ENCODE data around the gene CETP.
"Not testable (repeated sequence)": the region's sequence is repeated elsewhere in the genome, so short reads cannot be mapped to it uniquely, and the experiment has no call there.

Gene CETP

GRCh38 chr16:56961851-56962281, at the start of gene CETP:
CETP (plus strand) TSS chr16:56961950; CDS start chr16:56961980, 30 bp downstream.
- no peak for DNase-seq

DNA sequence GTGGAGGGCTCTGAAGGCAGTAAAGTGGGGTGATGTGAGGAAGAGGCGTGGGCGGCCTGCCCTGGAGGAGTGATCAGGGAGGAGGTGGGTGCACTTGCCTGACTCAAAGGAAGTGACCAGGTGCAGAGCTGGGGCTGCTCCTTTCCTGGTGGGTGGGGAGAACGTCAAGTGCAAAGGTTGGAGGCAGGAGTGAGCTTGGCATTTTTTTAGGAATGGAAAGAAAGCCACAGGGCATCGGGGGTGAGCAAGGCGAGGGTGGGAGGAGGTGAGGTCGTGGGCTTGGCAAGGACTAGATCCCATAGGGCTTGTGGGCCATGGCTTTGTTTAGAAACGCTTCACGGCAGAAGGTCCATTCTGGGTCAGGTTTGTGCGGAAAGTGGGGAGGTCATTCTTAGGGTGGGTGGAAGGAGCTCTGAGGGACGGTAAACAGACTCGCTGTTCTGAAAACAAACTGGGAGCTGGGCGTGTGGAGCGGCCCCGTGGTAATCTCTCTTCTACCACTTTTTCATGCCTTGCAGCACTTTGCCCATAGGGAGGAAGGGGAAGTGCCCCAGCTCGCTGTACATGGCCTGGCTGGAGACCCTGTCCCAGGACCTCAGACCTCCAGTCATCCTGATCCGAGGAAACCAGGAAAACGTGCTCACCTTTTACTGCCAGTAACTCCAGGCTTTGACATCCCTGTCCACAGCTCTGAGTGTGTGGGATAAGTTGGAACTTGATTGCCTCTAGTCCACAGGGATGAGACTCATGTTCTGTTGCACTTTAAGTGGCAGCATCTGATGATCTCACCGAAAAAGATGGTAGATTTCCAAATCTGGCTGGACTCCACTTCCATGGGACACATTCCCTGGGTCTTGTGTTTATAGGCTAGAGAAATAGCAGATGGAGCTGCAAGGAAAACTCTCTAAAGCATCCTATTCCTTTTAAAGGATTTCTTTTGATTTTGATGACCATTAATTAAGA, 48.7 kb upstream of the CETP start:
- DNase-seq = no peak

GRCh38 chr16:56914896-56915295, 46.9 kb upstream of the CETP start:
- no peak for DNase-seq

GRCh38 chr16:56915336-56916119, 46.2 kb upstream of the CETP start:
- no peak for DNase-seq

GRCh38 chr16:56916571-56917403, 45.0 kb upstream of the CETP start:
- DNase-seq = peak; percentile 59

DNA sequence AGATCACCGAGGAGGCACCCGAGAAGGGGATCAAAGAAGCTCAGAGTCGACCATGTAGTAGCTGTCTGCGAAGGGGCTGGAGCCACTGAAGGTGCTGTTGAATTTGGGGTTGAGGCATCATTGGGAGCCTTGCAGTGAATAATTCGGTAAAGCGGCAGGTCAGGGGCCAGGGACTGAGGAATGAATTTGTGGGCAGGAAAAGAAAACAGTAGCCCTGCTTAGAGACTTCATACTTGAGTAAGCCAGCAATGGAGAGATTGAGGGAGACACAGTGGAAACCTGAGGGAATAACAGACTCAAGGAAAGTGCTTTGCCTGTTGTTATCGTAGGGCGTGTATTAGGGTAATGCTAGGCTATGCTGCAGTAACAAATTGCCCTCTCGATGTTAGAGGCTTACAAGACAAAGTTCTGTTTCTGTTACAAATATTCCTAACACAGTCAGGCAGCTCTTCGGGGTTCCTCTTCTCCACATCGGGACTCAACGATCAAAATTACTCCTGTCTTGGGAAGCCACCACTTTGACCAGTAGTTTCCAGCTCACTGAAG, 43.2 kb upstream of the CETP start:
- DNase-seq = no peak

- no peak for DNase-seq
These were observed 42.5 kb upstream of the CETP start for GRCh38 chr16:56919099-56919800.

DNA sequence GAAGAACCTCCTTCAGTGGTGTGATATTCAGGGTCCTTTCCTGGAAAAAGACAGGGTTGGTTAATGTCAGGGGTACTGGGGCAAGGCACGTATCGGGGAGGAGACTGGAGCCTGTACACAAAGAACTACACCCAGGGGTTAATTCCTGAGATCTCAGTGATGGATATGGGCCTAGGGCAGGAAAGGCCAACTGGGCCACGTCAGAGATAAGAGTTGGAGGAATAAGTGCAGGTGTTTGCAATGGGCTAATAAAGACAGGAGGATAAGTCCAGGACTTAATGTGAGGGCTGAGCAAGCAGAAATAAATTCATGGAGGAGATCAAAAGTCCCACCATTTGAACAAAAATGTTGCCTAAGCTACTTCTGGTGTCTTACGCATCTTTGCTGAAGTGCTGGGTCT, 40.2 kb upstream of the CETP start:
- DNase-seq = no peak

- no peak for DNase-seq
These were observed 38.2 kb upstream of the CETP start for GRCh38 chr16:56923481-56924091.

GRCh38 chr16:56927471-56927870, 34.3 kb upstream of the CETP start:
- no peak for DNase-seq

DNA sequence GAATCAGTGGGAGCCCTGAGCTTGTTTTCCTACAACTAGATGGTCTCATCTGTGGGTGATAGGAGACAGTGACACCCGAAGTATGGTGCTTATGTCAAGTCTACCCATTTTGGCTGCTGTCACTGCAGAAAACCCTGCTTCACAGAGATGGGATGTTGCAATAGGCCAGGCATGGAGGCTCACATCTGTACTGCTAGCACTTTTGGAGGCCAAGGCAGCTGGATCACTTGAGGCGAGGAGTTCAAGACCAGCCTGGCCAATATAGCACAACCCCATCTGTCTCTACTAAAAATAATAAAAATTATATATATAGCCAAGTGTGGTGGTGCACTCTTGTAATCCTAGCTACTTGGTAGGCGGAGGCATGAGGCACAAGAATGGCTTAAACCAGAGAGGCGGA, 32.1 kb upstream of the CETP start:
- no peak for DNase-seq

- DNase-seq = no peak
These were observed 31.1 kb upstream of the CETP start for GRCh38 chr16:56930486-56931270.

- no peak for DNase-seq
These were observed 30.4 kb upstream of the CETP start for GRCh38 chr16:56931271-56931891.

DNA sequence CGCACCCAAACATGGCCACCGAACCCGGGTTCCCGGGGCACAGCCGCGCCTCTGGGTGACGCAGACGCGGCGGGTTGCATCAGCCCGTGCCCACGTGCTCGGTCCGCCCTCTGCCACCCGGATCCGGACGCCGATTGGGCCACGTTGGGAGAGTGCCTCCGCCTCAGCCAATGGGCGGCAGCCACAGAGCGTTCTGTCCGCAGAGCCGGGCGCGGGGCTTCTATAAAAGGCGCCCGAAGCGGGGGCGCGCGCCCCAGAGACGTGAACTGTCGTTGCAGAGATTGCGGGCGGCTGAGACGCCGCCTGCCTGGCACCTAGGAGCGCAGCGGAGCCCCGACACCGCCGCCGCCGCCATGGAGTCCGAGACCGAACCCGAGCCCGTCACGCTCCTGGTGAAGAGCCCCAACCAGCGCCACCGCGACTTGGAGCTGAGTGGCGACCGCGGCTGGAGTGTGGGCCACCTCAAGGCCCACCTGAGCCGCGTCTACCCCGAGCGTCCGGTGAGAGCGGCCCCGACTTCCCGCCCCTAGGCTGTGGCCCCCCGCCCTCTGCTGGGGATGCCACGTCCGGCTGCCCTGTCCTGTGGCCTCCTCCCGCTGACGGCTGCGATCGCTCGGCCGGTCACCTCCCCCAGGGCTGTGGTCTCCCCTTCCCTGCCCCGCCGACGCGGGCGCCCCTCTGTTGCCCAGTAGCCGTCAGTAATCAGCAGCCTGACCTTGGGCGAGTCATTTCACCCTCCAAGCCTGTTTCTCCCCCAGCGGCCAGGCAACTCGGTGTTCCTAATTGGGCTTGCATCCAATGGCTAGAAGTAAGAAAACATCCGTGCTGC, 29.6 kb upstream of the CETP start, which contains the start of gene HERPUD1:
HERPUD1 (plus strand) TSS at position 251 of the 829 bp plus-strand sequence; CDS start at position 354, 103 bp downstream.
- peak; percentile 99 for DNase-seq

DNA sequence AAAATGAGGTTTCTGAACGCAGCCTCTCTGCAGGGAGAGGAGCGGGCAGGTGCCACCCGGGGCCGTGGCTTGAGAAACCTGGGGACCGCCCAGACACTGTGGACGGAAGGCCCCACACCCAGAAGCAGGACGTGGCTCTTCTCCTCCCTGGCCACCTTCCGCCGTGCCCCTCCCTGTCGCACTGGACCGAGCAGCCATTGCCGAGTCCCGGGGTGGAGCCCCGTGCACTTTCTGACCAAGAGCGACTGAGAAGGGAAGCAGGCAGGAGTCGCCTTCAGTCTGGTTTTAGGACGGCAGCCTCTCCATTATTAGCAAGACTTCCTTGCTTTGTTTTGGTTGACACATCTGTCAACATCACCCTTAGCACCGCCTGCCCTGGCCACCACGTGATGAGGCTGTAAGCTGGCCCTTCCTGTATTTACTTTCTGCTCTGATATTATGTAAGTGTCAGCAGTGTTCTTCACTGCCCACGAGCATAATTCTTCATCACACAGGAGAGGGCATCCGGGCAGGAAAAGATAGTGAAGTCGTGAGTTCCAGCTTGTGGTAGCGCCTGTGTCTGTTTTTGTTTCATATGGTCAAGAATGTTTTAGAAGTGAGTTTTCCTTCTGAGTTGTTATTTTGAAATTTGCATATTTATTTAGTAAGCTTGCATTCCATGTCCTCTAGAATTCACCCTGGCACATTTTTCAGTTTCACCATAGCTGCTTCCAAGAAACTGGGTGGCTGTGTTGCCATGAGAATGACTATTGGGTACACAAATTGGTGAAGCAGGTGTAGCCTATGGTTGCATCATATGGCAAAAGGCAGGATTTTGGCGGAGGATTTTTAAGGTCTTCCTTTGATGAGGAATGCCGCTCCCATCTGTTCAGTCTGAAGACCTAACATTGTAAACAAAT, 28.8 kb upstream of the CETP start:
- peak; percentile 45 for DNase-seq

DNA sequence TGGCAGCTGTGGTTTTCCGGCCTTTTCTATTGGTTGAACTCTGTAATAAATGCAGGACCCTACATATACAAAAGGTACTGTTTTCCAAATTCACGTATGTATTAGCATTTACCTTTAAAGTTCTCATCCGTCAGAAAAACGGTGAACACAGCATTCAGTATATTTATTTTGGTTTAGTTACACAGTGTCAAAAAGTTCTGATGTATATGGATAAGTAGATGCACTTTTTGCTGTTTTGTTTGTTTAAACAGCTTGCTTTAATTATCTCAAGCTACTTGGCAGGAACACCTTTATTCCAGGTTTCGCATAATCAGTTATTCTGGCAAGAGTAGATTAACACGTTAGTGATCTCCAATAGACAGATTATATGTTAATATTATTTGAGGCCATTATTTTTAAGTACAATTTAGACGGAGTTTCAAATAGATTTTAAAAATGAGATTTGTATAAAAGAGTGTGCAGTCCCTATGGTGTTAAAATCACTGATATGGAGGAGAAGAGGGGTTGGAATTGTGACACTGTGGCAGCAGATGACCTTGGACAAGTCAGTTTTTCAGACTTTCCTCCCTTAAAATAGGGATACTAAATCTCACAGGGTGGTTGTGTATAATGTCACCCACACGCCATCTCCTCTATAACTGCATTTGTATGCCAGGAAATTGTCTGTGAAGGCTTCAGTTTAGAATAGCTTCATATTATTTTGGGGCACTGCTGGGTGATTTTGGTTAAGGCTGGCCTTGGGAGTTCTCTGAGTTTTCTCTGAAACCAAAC, 27.7 kb upstream of the CETP start:
- DNase-seq = no peak

GRCh38 chr16:56934599-56935145, 27.1 kb upstream of the CETP start:
- not testable (repeated sequence) for DNase-seq

Data from CD4-positive, alpha-beta T cell treated with Interleukin-12 subunit alpha and Interleukin-12 subunit beta, for 1 hour (primary cell).